WTC11 (cell line): Measurements from ENCODE around the gene YBEY. TPM values are rescaled to one million over a fixed set of nuclear protein-coding genes. Genes with fewer than 3 reads are reported as not detected.
"Not testable (repeated sequence)": the region's sequence is repeated elsewhere in the genome, so short reads cannot be mapped to it uniquely, and the experiment has no call there.

Source experiments
- ATAC-seq: fragments of 200-7000 bp; cut with Tn5 transposase; 2 replicates; pipeline ENCODE4 v1.10.0; 2021; ENCODE audit warnings: mild to moderate bottlenecking, moderate library complexity
- CTCF ChIA-PET: fragments of 300-600 bp; sonication (Branson Sonifier 250); formaldehyde crosslinking; loops from one replicate; lab custom pipeline; 2021; ENCODE audit warnings: antibody characterized with exemption; lab: Charles Lee
- POLR2A ChIA-PET: fragments of 350-600 bp; sonication (Branson Sonifier 250); formaldehyde crosslinking; loops from one replicate; lab custom pipeline; 2021; ENCODE audit warnings: antibody characterized with exemption; lab: Charles Lee
- DNase-seq: peaks from one replicate; pipeline ENCODE4 v3.0.0; 2021; ENCODE audit warnings: low spot score
- H3K27ac Mint-ChIP-seq: 2 replicates; pipeline ENCODE4 v1.8.0; 2021; ENCODE audit warnings: mixed read lengths
- H3K27me3 Mint-ChIP-seq: 2 replicates; pipeline ENCODE4 v1.8.0; 2021; ENCODE audit warnings: low read depth, mild to moderate bottlenecking, moderate library complexity, mixed read lengths
- H3K36me3 Mint-ChIP-seq: 2 replicates; pipeline ENCODE4 v1.8.0; 2021; ENCODE audit warnings: mixed read lengths
- H3K4me1 Mint-ChIP-seq: 2 replicates; pipeline ENCODE4 v1.8.0; 2022; ENCODE audit warnings: mixed read lengths
- H3K4me3 Mint-ChIP-seq: 2 replicates; pipeline ENCODE4 v1.8.0; 2021; ENCODE audit warnings: mild to moderate bottlenecking, moderate library complexity, mixed read lengths
- H3K9me3 Mint-ChIP-seq: 2 replicates; pipeline ENCODE4 v1.8.0; 2021; ENCODE audit warnings: mixed read lengths
- ATF6 ChIP-seq: sonication (generic); formaldehyde crosslinking; IDR thresholded peaks from 2 replicates; pipeline ENCODE4 v1.8.1; 2023; ENCODE audit warnings: mild to moderate bottlenecking, missing genetic modification reagents
- CBFB ChIP-seq: sonication (generic); formaldehyde crosslinking; IDR thresholded peaks from 2 replicates; pipeline ENCODE4 v1.8.1; 2022; ENCODE audit warnings: mild to moderate bottlenecking, low read depth, missing genetic modification reagents
- EMX1 ChIP-seq: fragments of 250-450 bp; sonication (Bioruptor Pico); IDR thresholded peaks from 2 replicates; pipeline ENCODE4 v1.8.0; 2021; ENCODE audit warnings: mild to moderate bottlenecking
- ERG ChIP-seq: fragments of 250-450 bp; sonication (Bioruptor Pico); IDR thresholded peaks from 2 replicates; pipeline ENCODE4 v1.8.0; 2021; ENCODE audit warnings: mild to moderate bottlenecking
- GABPB1 ChIP-seq: sonication (generic); formaldehyde crosslinking; IDR thresholded peaks from 2 replicates; pipeline ENCODE4 v1.8.1; 2023; ENCODE audit warnings: mild to moderate bottlenecking, missing genetic modification reagents
- GRHL2 ChIP-seq: fragments of 250-450 bp; sonication (Bioruptor Pico); IDR thresholded peaks from 2 replicates; pipeline ENCODE4 v1.8.0; 2022; ENCODE audit warnings: mild to moderate bottlenecking, moderate library complexity; ENCODE audit not compliant: insufficient replicate concordance, severe bottlenecking
- JUN ChIP-seq: sonication (generic); formaldehyde crosslinking; IDR thresholded peaks from 2 replicates; pipeline ENCODE4 v1.8.0; 2023; ENCODE audit warnings: mild to moderate bottlenecking, missing genetic modification reagents
- NR3C1 ChIP-seq: sonication (generic); formaldehyde crosslinking; conservative IDR thresholded peaks from 2 replicates; pipeline ENCODE4 v1.8.1; 2023; ENCODE audit warnings: low read depth, mild to moderate bottlenecking, missing genetic modification reagents
- SMAD3 ChIP-seq: sonication (generic); formaldehyde crosslinking; IDR thresholded peaks from 2 replicates; pipeline ENCODE4 v1.8.0; 2022; ENCODE audit warnings: missing genetic modification reagents, mild to moderate bottlenecking, borderline replicate concordance
- TEAD1 ChIP-seq: sonication (generic); formaldehyde crosslinking; IDR thresholded peaks from 2 replicates; pipeline ENCODE4 v1.8.0; 2022; ENCODE audit warnings: mild to moderate bottlenecking, missing genetic modification reagents
- ZBTB43 ChIP-seq: sonication (generic); formaldehyde crosslinking; IDR thresholded peaks from 2 replicates; pipeline ENCODE4 v1.8.1; 2023; ENCODE audit warnings: mild to moderate bottlenecking, missing genetic modification reagents
- ZNF232 ChIP-seq: sonication (generic); formaldehyde crosslinking; IDR thresholded peaks from 2 replicates; pipeline ENCODE4 v1.8.0; 2022; ENCODE audit warnings: mild to moderate bottlenecking, missing genetic modification reagents
- ZNF532 ChIP-seq: fragments of 250-450 bp; sonication (Bioruptor Pico); IDR thresholded peaks from 2 replicates; pipeline ENCODE4 v1.9.0; 2021; ENCODE audit warnings: mild to moderate bottlenecking, borderline replicate concordance
- total RNA-seq: library from RNA; stranded (reverse); gene quantifications from 3 replicates; pipeline ENCODE4 v1.2.3, GENCODE V29; 2021
- TF ChIP-seq, protein P1 (sequence below): sonication (generic); formaldehyde crosslinking; conservative IDR thresholded peaks from 2 replicates; pipeline ENCODE4 v1.8.1; 2022; ENCODE audit warnings: mild to moderate bottlenecking, missing genetic modification reagents
- TF ChIP-seq, protein P2 (sequence below): fragments of 250-450 bp; sonication (Bioruptor Pico); IDR thresholded peaks from 2 replicates; pipeline ENCODE4 v2.1.2; 2022; ENCODE audit warnings: mild to moderate bottlenecking, moderate library complexity

YBEY gene
- total RNA-seq, 1 experiment from 2014 or later: 27.4 TPM

- H3K4me3 Mint-ChIP-seq: no peak overlapping the region
- peaks cover 47% of the 10 kb centered on the region for H3K36me3 Mint-ChIP-seq
- no peak overlapping the region for H3K27ac Mint-ChIP-seq
- no peaks in the 10 kb centered on the region for H3K4me1 Mint-ChIP-seq
- H3K27me3 Mint-ChIP-seq: no peaks in the 10 kb centered on the region
- ATAC-seq: no peak
- no peak for DNase-seq
- ChIA-PET POLR2A (no interaction called here), CTCF (no interaction called here)
- TF ChIP-seq TEAD1 (CRISPR knock-in tag): no peak
- TF ChIP-seq ERG (CRISPR knock-in tag): no peak
- no peak for TF ChIP-seq NR3C1
- TF ChIP-seq EMX1 (CRISPR knock-in tag): no peak
- no peak for TF ChIP-seq JUN (CRISPR knock-in tag)
- TF ChIP-seq GRHL2: no peak
- no peak for TF ChIP-seq ZNF232 (CRISPR knock-in tag)
- TF ChIP-seq CBFB: no peak
- TF ChIP-seq ZNF532 (CRISPR knock-in tag): no peak
- TF ChIP-seq, protein P1, sequence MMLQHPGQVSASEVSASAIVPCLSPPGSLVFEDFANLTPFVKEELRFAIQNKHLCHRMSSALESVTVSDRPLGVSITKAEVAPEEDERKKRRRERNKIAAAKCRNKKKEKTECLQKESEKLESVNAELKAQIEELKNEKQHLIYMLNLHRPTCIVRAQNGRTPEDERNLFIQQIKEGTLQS: no peak
- TF ChIP-seq ATF6 (CRISPR knock-in tag): no peak
- TF ChIP-seq GABPB1: no peak
- TF ChIP-seq, protein P2, sequence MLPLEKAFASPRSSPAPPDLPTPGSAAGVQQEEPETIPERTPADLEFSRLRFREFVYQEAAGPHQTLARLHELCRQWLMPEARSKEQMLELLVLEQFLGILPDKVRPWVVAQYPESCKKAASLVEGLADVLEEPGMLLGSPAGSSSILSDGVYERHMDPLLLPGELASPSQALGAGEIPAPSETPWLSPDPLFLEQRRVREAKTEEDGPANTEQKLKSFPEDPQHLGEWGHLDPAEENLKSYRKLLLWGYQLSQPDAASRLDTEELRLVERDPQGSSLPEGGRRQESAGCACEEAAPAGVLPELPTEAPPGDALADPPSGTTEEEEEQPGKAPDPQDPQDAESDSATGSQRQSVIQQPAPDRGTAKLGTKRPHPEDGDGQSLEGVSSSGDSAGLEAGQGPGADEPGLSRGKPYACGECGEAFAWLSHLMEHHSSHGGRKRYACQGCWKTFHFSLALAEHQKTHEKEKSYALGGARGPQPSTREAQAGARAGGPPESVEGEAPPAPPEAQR (CRISPR knock-in tag): no peak
- TF ChIP-seq ZBTB43 (CRISPR knock-in tag): no peak
- no peak for TF ChIP-seq SMAD3 (CRISPR knock-in tag)
- H3K9me3 Mint-ChIP-seq: peaks cover 3% of the 10 kb centered on the region; the same call in 1 of the 2 replicates
Measured at GRCh38 chr21:46308431-46308830, 22.3 kb downstream of the YBEY start.

GRCh38 chr21:46310260-46310659, 24.1 kb downstream of the YBEY start:
- not testable (repeated sequence) for H3K27ac Mint-ChIP-seq, H3K9me3 Mint-ChIP-seq, H3K4me3 Mint-ChIP-seq, DNase-seq, ATAC-seq, H3K4me1 Mint-ChIP-seq, H3K27me3 Mint-ChIP-seq
- CTCF ChIA-PET: interaction anchor here (0.7 to 1.6 kb wide), 2 partner anchors 16 to 167 kb away, joined by 3 to 5 read pairs; no protein-coding TSS in a partner anchor
- peaks cover 39% of the 10 kb centered on the region for H3K36me3 Mint-ChIP-seq
- POLR2A ChIA-PET: interaction anchor here (0.7 kb wide), 1 partner anchor 142 kb away, joined by 5 read pairs; no protein-coding TSS in a partner anchor
